Activated CD4-positive, alpha-beta T cell treated with anti-CD3 and anti-CD28 coated beads, Interleukin-2, Interleukin-4, amounts not matched to agents 100 ng/mL and 50 ng/mL, durations not matched to agents 16 hours and 8 hours (primary cell): ENCODE measurements around the gene ELP2.
"Not testable (repeated sequence)": the region's sequence is repeated elsewhere in the genome, so short reads cannot be mapped to it uniquely, and the experiment has no call there.

ENCODE experiments used
- DNase-seq: peaks from one replicate; pipeline ENCODE4 v3.0.0-alpha.2; 2020; ENCODE audit warnings: low spot score

ELP2 gene

DNA sequence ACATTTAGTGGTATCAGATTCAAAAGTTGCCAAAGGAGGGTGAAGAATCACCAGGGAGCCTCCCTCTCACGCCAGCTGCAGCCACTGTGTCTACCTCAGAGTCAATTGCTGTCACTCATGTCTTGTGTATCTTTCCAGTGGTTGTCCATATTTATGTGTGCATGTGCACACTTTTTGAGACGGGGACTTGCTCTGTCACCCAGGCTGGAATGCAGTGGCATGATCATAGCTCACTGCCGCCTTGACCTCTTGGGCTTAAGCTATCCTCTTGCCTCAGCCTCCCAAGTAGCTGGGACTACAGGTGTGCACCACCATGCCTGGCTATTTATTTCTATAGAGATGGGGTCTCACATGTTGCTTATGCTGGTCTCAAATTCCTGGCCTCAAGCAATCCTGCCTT, 61.6 kb downstream of the ELP2 start:
- DNase-seq = no peak

DNA sequence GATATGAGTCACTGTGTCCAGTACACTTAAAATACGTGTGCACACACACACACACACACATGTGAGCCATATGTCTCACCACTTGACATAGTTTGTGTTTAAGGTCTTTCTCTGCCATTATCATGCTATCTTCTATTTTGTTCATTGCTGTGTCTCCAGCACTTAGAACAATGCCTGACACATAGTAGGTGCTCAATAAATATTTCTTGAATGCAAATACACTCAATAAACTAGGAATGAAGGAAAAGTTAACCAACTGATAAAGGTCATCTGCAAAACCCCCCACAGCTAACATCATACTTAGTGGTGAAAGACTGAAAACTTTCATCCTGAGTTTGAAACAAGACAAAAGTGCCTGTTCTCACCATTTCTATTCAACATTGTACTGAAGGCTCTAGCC, 62.0 kb downstream of the ELP2 start:
- no peak for DNase-seq

DNA sequence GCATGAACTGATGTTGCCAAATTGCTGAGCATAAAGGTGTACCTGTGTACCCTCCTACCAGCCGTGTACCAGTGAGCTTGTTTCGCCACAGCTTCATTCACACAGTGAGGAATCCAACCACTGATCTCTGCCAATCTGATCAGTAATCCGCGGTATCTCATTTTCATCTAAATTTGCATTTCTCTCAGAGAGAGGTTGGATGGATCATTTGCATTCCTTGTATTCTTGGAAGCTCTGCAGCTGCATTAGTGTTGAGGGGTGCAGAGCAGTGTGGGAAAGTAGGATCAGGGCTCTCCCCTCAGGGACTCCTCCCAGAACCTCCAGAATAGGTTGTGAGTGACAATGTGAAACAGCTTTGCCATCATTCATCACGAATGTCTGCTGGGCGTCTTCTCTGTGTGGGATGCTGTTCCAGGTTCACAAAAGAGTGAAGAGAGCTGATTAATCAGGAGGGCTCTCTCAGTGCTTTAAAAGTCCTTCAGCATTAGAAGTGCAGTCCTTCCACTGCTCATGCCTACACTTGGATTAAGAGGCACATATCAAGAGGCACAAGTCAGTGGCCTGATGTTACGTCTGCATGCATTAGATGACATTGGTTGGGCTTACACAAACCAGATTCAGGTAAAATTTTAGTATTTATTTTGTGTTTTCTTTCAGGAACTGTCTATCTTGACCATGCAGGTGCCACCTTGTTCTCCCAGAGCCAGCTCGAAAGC, 65.1 kb downstream of the ELP2 start:
- DNase-seq = no peak

DNA sequence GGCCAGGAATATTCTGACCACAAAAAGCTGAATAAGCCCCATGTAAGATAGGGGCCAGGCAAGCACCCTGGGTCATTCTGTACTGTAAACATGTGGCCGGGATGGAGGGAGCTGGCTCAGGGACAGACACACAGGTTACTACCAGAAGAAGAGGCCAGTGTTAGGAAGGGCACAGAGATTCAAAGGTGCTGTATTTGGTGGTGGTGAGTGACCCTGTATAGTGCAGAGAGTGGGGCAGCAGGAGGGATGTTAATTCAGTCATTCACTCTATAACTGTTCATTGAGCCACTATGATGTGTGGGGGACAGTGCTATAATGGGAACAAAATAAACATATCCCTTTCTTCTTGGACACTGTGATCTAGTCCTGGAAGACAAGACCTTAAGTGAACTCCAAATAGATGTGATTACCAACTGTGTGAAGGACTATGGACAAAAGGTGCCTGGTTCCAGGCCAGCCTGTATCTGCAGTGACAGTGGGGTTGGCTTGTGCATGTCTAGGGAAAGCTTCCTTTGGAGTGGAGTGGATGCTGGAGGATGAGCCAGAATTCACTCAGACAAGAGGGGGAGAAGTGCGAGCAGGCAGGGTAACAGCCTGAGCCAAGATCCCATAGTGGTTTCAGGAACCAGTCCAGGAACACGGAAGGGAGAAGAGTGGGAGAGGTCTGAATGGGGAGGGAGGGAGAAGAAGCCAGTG, 65.9 kb downstream of the ELP2 start:
- no peak for DNase-seq

DNA sequence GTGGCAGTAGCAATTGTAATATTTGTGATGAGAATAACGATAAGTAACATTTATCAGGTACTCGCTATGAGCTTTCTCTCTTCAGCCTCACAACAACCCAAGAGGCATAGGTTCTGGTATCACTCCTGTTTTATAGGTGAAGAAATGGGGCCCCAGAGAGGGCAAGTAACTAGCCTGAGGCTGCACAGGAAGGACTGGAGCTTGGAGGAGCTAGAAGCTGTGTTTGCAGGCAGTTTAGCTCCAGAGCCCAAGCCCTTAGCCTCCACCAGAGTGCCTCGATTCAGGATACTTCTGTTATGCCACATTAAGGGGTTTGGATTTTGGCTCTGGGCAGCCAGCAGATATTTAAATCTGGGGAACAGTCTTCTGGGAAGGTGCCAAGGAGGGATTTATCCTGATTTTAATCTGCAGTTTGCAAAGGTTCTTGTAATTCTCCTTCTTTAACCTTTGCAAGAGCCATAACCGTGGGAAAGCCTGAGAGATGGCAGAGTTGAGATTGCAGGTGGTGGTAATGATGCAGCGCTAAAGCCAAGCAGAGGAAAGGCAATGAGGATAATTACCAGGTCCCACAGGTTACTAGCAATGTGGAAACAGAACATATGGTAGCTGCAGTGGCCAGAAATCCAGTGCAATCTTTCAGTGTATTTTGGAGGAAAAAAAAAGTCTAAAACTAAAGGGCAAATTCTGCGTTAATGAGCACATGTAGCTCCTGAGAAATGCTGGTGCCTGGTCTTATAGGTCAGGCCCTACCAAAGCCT, 66.7 kb downstream of the ELP2 start:
- DNase-seq = no peak

DNA sequence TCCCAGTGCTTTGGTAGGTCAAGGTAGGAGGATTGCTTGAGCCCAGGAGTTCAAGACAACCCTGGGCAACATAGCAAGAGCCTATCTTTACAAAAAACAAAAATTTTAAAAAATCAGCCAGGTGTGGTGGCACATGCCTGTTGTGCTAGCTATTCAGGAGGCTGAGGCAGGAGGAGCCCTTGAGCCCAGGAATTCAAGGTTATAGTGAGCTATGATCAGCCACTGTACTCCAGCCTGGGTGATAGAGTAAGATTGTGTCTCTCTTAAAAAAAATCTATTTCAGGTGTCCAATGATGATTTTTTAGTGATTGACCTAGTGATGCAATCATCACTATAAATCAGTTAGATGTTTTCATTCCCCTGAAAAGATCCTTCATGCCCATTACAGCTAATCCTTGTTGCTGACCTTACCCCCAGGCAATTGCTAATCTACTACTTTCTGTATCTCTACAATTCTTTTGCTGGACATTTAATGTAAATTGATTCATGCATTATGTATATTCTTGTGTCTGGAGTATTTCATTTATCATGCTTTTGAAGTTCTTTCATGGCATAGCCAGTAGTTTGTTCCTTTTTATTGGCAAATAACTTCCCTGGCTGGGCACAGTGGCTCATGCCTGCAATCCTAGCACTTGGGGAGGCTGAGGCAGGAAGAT, 67.9 kb downstream of the ELP2 start:
- no peak for DNase-seq

DNA sequence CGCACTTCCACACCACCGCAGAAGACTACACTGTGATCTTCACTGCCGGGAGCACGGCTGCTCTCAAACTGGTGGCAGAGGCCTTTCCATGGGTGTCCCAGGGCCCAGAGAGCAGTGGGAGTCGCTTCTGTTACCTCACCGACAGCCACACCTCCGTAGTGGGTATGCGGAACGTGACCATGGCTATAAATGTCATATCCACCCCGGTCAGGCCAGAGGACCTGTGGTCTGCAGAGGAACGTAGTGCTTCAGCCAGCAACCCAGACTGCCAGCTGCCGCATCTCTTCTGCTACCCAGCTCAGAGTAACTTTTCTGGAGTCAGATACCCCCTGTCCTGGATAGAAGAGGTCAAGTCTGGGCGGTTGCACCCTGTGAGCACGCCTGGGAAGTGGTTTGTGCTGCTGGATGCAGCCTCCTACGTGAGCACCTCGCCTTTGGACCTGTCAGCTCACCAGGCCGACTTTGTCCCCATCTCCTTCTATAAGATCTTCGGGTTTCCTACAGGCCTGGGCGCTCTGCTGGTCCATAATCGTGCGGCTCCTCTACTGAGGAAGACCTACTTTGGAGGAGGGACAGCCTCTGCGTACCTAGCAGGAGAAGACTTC, 70.1 kb downstream of the ELP2 start:
- DNase-seq = no peak

DNA sequence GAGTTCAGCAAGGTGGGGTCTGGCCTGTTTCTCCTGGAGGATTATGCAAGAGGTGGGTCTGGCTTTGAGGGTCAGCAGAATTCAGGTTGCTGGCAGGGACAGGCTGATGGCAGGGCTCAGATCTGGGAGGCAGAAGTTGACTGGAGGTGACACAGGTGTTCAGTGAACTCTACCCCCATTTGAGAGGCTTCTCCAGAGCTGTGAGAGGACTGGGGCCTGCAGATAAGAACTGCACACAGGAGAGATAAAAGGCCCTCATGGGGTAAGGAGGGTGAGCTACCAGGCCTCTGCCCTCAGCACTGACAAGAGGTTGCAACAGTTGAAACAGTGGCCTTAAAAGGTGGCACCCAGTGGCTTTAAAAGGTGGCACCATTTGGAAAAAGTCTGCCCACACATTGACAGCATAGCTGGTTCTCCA, 70.7 kb downstream of the ELP2 start:
- no peak for DNase-seq

DNA sequence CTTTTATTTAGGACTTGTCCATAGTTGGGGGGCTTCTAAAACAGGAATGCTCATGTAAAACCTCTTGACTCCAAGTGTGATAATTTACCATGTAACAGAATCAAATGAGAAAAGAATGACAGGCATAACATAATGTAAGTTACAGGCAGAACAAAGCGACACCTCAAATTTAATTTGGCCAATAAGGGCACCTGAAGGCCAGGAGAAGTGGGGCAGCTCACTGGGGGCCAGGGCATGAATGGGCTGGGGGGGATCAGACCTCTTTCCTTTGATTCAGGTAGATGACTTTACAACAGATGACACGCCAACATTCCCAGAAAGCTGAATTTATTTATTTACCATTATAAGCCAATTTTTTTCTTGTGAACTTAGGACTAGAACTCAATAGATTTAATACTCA, 72.1 kb downstream of the ELP2 start:
- DNase-seq = no peak

DNA sequence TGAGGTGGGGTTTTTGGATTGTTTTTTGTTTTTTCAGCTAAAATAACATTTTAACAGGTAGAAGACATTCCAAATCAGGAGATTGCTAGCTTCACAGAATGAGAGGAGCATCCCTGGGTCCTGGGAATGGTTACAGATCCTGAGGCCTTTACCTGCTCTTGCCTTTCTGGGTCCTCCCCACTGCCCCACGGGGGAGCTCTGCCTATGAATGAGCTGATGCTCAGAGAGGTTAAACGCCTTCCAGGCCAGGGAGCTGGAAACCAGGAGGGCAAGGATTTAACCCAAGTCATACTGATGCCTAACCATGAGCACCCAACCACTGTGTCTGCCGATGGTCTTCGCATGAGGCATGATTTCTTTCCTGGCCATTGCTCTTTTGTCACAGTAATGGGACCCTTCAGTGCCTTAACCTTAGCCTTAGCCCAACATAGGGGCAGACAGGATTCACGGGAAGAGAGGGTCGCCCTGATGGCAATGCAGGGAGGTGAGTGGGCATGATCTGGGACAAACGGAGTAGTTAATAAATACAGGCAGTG, 73.7 kb downstream of the ELP2 start:
- no peak for DNase-seq

DNA sequence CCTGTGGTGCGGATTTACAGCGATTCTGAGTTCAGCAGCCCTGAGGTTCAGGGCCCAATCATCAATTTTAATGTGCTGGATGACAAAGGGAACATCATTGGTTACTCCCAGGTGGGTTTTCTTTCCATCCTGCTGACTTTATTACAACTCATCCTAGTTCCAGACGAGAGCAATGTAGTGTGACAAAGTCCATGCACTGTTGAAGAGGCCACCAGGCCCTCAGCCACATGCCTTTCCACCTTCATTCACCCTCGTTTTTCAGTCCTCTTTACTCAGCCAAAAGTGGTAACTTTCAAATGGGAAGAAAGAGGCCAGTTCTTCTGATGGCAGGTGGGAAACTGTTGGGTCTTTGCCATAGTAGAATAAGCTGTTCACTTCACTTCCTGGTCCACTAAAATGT, 75.5 kb downstream of the ELP2 start:
- no peak for DNase-seq

DNA sequence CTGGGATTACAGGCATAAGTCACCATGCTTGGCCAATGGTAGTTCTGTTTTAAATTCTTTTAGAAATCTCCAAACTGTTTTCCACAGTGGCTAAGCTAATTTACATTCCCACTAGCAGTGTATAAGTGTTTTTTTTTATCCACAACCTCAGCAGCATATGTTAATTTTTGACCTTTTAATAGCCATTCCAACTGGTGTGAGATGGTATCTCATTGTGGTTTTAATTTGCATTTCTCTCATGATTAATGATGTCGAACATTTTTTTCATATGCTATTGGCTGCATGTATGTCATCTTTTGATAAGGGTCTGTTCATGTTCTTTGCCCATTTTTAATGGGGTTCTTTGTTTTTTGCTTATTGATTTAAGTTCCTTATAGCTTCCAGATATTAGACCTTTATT, 77.6 kb downstream of the ELP2 start:
- no peak for DNase-seq

DNA sequence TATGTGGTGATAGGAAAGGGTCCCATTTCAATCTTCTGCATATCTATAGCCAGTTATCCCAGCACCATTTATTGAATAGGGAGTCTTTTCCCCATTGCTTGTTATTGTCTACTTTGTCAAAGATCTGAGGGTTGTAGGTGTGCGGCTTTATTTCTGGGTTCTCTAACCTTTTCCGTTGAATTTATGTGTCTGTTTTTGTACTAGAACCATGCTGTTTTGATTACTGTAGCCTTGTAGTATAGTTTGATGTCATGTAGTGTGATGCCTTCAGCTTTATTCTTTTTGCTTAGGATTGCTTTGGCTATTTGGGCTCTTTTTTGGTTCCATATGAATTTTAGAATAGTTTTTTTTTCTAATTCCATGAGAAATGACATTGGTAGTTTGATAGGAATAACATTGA, 78.3 kb downstream of the ELP2 start:
- not testable (repeated sequence) for DNase-seq

DNA sequence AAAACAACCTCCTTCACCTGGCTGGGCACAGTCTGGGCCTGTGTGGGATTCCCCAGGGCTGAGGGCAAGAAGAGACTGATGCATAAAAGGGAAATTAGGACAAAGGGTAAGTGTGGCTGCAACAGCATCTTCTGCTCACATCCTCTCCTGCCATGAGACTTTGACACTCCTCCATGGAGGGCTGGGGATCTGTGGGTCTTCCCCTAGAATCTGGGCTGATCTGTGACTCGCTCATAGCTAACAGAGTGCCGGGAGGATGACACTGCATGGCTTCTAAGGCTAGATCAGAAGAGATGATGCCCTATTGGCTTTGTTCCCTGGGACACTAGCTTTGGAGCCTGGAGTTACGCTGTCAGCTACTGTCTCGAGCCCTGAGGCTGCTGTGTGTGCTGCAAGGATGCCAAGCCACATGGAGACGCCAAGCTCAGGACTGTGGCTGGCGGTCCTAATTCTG, 81.9 kb downstream of the ELP2 start:
- DNase-seq = no peak

DNA sequence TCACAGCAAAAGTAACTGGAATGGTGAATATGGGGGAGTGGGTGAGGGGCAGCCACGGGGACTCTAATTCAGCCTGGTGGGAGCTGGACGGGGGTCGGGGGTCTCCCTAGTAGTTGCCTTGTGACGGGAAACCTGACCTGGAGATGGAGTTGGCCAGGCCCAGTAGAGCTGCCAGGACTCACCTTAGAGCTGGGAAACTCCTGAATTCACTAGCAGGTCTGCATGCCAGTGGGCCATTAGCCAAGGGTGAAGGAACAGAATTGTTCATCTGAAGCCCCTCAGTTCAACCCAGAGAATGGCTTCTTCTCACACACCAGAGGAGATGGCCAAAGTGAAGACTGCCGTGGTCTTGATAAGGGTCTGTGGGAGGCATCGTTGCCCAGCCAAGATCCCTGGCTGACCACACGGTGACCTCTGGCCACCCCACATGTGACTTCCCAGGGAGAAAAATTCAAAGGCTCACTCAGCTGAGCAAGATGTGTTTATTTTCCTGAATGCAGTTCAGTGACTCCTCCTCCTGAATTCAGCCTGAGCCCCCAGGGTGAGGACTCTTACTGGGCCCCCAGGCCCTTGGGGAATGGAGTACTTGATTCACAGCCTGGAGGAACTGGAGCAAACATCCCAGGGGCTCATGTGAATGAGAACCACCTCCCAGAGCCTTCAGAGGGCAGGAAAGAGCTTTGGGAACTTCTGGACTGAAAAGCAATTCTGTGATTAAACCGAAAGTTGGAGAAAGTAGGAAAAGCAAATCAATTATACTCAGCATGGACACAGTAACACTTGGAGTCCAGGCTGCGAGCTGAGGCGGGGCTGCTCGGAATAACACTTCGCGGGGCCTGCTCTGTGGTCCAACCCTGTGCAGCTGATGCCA, 82.8 kb downstream of the ELP2 start:
- DNase-seq = no peak

DNA sequence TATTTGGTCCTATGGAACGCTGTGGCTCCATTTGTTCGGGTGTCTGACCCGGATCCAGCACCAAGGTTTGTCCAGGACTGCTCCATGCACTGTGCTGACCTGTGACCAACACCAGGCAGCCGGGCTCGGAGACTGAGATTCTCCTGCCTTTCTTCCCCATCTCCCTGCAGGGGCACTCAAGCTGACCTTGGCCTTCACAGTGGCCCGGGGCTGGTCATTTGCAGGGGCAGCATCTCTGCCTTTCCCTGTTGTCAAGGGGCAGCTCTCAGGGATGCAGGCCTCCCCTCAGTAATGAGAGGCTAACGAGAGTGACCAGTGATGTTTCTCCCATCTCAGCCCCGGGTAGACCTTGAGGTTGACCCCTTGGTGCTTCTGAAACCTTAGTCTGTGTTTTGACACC, 85.1 kb downstream of the ELP2 start:
- no peak for DNase-seq

DNA sequence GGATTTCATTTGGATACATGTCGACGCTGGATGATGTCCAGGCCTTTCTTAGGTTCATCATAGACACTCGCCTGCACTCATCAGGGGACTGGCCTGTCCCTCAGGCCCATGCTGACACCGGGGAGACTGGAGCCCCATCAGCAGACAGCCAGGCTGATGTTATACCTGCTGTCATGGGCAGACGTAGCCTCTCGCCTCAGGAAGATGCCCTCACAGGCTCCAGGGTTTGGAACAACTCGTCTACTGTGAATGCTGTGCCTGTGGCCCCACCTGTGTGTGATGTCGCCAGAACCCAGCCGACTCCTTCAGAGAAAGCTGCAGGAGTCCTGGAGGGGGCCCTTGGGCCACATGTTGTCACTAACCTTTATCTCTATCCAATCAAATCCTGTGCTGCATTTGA, 85.9 kb downstream of the ELP2 start:
- DNase-seq = no peak

DNA sequence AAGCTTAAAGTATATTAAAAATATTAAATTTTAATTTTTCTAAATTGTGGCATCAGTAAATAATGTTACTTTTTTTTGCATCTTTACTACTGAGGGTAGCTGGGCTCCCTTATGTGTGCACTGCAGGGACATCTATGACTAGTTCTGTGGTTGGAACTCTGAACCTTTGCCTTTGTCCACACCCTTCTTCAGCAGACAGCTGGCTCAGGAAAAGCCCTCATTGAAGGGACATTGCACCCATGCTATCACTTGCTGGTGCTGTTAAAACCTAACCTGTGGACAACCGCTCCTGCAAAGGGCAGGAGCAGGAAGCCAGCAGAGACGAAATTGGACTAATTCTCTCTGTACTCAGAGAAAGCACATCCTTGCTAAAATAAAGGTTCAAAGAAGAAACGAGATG, 87.6 kb downstream of the ELP2 start:
- no peak for DNase-seq

DNA sequence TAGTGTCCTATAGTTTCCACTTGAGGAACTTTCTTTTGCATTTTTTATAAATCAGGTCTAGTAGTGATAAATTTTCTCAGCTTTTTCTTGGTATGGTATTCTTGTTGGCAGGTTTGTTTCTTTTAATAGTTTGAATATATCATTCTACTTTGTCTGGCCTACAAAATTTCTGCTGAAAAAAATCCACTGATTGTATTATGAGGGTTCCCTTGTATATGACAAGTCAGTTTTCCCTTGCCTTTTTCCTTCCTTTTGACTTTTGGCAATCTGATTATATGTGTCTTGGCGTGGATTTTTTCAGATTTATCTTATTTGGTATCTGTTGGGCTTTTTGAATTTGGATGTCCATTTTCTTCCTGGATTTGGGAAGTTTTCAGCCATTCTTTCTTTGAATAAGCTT, 99.5 kb downstream of the ELP2 start:
- no peak for DNase-seq
